ENCODE measurements around the gene CIITA.
A peak's percentile ranks its signal among the peaks of the same experiment; 100 is the strongest.

CIITA gene

DNA sequence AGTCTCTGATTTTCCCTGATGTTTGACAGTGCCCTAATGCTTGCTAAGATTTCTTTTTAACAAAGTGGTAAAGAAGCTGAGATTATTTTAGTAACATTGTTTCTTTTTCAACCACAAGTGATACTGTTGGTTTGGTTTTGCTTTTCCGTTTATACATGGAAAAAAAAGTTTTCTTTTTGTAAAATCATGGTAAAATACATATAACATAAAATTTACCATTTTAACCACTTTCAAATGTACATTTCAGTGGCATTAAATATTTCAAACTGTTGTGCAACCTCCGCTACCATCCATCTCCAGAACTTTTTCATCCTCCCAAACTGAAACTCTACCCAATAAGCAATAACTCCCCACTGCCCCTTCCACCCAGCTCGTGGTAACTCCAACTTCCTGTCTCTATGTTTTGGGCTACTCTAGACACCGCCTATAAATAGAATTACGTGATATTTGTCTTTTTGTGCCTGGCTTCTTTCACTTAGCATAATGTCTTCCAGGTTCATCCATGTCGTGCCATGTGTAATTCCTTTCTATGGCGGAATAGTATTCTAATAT, 4.6 kb downstream of the CIITA start:
- no peak for DNase-seq

DNA sequence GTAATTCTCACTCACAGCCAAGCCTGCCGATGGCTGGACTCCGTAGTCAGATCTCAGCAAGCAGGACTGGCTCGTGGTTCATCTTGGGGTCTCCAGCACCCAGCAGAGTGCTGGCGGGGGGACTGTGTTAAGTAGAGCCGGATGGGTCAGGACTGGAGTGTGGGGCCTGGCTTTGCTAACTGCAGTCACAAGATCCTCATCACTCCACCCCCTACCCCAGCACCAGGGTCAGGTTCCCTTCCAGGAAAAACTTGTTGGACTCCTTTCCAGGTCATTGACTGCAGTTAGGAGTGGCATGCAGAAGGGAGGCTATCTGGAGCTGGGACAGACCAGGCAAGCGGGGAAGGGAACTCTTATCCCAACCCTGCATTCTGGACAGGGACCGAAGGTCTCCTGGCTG, 6.0 kb downstream of the CIITA start:
- DNase-seq, result no peak

DNA sequence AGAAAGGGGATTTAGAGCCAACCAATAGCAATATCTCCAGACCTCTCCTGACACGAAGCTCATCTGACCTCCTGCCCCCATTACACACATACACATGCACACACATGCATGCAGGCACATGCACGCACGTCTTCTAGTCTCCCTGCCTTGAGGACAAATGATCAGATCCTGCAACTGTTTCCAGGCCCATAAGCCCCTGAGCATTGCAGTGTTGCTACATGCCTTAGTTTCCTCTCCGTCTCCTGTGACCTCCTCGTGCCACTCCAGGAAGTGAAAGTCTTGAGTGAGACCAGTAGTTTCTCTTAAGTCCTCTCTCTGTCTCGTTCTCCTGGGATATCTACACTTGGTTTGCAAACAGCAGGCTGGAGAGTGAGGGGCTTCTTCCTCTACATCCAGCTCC, 8.2 kb downstream of the CIITA start:
- no peak for DNase-seq

DNA sequence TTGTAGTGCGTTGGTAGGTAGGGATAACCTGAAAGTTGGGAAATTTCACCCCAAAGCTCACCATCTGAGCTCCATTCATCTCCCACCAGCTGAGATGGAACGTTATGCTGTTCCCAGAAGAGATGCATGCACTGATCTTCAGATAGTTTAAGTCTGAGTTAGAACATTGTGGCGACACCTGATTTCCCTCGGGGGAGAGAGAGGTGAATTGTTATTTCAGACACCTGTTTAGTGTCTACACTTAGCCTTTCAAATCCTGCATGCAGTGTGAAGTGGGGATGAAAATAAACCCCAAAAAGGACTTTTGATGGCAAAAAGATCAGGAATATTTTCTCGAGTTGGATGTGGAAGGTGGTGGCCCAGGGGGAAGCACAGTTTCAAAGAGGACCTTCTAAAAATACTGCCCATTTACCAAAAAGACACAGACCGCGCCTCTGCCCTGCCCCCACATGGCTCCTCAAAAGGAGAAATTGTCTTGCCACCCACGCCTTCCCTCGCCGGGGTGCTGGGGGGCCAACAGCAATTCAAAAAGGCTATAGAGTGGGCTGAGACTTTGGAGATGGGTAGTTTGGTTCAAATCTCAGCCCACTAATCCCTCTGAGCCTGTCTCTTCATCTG, 11.4 kb downstream of the CIITA start:
- no peak for DNase-seq

DNA sequence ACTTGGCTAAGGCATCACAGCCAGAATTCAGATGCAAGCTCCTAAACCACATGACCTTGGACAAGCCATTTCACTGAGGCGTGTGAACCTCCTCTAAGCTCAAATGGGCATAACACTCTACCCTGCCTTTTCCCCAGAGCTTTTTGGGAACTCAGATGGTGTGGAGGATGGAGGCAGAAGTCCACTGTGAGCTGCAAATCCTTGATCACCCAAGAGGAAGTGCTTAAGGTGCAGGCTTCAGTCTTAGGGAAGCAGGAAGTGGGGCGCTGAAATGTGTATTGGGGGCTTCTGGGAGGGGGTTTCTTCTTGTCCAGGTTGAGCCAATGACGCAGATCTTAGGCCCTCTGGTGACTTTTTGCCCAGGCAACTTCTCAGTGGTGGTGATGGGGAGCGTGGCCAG, 12.9 kb downstream of the CIITA start:
- DNase-seq, result no peak

DNA sequence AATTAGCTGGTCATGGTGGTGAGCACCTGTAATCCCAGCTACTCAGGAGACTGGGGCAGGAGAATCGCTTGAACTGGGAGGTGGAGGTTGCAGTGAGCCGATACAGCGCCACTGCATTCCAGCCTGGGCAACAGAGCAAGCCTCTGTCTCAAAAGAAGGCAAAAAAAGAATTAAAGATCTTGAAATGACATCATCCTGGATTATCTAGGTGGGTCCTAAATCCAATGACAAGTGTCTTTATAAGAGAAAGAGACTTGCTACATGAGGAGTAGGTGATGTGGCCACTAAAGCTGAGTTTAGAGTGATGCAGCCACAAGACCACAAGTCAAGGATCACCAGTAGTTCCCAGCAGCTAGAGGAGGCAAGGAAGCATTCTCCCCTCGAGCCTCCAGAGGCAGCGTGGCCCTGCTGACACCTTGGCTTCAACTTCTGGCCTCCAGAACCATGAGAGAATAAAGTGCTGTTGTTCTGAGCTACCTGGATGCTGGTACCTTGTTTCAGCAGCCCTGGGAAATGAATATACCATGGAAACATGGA, 15.8 kb downstream of the CIITA start:
- DNase-seq, result no peak

DNA sequence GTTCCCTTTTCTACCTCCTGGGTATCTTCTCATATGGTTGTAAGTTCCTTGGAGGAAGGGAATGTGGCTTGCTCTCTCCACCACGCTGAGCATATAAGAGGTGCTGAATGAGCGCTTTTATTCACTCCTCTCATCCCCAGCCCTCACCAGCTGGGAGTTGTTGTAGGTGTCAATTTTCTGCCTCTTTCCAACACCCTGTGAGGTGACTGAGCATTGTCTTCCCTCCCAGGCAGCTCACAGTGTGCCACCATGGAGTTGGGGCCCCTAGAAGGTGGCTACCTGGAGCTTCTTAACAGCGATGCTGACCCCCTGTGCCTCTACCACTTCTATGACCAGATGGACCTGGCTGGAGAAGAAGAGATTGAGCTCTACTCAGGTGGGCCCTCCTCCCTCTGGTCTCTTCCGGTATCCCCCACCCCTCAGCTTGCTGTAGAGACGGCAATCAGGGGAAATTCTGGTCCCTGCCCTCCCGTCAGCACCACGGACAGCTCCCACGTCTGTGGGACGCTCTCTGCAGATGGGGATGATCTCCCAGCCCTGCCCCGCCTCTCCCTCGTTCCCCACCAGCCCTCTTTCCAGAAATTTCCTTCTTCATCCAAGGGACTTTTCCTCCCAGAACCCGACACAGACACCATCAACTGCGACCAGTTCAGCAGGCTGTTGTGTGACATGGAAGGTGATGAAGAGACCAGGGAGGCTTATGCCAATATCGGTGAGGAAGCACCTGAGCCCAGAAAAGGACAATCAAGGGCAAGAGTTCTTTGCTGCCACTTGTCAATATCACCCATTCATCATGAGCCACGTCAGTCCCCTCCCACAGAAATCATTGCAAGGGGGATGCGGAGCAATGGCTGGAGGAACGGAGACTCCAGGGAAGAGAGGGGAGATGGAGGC, 18.3 kb downstream of the CIITA start:
- DNase-seq, result no peak

DNA sequence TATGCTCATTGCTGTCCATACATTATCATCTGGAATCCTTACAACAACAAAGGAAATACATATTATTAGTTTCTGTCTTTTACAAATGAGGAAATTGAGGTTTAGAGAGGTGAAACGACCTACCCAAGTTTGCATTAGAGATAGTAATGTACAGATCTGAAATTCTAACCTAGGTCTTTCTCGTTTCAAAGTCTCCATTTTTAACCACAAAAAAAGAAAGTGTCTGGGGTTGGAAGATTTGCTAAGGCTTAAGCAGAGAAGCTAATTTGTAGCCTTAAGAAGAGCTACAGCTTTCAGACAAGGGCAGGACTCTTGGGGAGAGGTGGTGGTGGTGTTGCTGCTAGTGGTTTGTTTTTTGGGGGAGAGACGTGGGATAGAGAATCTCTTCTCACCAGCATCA, 19.2 kb downstream of the CIITA start:
- no peak for DNase-seq

DNA sequence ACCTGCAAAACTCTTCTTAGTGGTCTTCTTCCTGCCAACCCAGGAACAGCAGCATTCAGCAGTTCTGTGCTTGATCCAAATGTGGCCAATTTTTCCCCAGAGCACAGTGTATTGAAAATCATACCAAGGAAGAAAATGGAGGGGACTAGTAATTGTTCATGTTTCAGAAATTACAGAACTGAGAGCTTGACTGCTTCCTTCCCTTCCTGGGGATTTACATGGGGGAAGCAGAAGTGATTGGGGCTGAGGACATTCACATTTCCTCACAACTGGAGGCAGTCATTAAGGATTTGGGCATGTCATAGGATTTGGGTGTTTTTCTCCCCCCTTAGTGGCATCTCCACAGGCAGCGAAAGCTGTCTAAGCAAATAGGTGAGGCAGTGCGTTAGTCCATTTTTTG, 19.7 kb downstream of the CIITA start:
- no peak for DNase-seq

DNA sequence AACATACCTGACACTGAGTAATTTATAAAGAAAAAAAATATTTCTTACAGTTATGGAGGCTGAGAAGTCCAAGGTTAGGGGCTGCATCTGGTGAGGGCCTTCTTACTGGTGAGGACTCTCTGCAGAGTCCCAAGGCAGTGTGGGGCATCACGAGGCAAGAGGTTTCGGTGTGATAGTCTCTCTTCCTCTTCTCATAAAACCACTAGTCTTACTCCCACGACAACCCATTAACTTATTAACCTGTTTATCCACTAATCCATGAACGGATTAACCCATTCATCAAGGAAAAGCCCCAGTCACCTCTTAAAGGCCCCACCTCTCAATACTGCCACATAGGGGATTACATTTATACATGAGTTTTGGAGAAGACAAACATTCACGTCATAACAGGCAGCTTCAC, 20.1 kb downstream of the CIITA start:
- no peak for DNase-seq

DNA sequence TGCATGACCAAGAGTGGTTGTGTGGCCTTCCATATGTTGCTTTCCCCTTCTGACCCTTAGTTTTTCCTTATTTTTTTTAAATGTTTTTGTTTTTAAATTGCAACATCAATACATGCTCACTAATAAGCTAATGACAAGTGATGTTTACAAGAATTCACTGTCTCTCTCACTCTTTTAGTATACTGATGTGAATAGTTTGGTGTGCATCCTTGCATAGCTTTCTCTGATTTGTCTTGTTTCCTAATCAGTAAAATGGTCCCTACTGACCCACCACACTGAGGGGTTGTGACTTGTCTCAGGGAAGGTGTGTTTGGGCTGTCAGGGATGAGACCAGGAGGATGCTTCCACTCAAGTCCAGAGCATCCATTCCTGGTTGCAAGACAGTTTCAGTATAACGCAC, 26.0 kb downstream of the CIITA start:
- DNase-seq, result no peak

DNA sequence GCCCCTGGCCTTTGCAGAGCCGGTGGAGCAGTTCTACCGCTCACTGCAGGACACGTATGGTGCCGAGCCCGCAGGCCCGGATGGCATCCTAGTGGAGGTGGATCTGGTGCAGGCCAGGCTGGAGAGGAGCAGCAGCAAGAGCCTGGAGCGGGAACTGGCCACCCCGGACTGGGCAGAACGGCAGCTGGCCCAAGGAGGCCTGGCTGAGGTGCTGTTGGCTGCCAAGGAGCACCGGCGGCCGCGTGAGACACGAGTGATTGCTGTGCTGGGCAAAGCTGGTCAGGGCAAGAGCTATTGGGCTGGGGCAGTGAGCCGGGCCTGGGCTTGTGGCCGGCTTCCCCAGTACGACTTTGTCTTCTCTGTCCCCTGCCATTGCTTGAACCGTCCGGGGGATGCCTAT, 29.5 kb downstream of the CIITA start:
- no peak for DNase-seq

DNA sequence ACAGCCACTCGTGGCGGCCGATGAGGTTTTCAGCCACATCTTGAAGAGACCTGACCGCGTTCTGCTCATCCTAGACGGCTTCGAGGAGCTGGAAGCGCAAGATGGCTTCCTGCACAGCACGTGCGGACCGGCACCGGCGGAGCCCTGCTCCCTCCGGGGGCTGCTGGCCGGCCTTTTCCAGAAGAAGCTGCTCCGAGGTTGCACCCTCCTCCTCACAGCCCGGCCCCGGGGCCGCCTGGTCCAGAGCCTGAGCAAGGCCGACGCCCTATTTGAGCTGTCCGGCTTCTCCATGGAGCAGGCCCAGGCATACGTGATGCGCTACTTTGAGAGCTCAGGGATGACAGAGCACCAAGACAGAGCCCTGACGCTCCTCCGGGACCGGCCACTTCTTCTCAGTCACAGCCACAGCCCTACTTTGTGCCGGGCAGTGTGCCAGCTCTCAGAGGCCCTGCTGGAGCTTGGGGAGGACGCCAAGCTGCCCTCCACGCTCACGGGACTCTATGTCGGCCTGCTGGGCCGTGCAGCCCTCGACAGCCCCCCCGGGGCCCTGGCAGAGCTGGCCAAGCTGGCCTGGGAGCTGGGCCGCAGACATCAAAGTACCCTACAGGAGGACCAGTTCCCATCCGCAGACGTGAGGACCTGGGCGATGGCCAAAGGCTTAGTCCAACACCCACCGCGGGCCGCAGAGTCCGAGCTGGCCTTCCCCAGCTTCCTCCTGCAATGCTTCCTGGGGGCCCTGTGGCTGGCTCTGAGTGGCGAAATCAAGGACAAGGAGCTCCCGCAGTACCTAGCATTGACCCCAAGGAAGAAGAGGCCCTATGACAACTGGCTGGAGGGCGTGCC, 30.1 kb downstream of the CIITA start:
- DNase-seq, result no peak

DNA sequence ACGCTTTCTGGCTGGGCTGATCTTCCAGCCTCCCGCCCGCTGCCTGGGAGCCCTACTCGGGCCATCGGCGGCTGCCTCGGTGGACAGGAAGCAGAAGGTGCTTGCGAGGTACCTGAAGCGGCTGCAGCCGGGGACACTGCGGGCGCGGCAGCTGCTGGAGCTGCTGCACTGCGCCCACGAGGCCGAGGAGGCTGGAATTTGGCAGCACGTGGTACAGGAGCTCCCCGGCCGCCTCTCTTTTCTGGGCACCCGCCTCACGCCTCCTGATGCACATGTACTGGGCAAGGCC, 30.7 kb downstream of the CIITA start:
- DNase-seq, result no peak

DNA sequence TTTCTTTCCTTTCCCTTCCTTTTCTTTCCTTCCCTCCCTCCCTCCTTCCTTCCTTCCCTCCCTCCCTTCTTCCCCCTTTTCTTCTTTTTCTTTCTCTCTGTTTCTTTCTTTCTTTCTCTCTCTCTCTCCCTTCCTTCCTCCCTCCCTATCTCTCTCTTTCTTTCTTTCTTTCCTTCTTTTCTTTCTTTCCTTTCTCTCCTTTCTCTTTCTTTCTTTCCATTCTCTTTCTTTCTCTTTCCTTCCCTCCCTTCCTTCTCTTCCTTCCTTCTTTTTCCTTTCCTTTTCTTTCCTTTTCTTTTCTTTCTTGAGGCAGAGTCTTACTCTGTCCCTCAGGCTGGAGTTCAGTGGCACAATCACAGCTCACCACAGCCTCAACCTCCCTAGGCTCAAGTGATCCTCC, 34.3 kb downstream of the CIITA start:
- no peak for DNase-seq

DNA sequence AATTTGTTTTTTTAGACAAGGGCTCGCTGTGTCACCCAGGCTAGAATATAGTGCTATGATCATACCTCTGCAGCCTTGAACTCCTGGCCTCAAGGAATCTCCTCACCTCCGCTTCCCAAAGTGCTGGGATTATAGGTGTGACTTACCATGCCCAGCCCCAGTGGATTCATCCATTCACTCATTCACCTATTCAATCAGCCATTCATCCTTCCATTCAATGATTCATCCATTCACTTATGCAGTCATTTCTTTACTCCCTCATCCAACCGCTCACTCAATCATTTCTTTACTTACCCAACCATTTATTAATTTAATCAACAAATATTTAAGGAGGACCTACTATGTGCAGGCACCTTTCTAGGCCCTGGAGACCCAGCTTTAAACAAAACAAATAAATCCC, 39.5 kb downstream of the CIITA start:
- no peak for DNase-seq

DNA sequence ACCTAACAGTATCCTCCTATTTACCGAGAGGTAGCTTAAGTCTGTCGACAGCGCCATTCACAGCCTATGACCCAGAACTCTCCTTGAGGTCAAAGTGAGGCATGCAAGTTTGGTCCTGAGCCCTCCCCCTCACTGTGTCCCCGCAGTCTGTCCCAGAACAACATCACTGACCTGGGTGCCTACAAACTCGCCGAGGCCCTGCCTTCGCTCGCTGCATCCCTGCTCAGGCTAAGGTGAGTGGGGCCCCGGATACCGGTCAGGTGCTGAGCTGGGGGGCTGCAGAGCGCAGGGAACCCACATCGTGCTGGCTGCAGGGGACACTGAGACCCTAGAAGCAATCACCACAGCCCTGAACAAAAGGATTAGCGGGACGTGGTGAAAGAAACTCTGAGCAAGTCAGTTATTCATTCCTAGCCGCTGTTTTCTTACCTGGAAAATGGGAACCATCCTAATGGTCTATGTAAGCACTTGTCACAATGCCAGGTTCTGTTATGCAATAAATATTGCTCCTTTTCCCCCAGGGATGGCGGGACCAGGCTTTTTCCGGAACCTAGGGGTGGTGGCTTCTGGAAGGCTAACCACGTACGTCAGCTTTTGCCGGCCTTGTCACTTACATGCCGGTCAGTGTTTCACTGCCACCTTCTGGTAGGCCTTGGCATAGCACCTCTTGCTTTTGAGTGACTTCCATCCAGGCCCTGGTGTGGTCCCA, 41.4 kb downstream of the CIITA start:
- peak; percentile 79 for DNase-seq

DNA sequence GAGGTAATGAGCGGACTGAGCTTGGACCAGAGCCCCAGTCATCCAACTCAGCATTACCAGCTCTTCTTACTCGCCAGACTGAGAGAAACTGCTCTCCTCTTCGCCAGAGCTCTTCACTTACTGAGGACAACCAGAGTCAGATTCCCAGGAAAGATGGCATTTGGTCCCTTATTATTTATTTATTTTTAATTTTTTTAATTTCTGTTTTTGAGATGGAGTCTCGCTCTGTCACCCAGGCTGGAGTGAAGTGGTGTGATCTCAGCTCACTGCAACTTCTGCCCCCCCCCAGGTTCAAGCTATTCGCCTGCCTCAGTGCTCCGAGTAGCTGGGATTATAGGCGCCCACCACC, 42.0 kb downstream of the CIITA start:
- no peak for DNase-seq

DNA sequence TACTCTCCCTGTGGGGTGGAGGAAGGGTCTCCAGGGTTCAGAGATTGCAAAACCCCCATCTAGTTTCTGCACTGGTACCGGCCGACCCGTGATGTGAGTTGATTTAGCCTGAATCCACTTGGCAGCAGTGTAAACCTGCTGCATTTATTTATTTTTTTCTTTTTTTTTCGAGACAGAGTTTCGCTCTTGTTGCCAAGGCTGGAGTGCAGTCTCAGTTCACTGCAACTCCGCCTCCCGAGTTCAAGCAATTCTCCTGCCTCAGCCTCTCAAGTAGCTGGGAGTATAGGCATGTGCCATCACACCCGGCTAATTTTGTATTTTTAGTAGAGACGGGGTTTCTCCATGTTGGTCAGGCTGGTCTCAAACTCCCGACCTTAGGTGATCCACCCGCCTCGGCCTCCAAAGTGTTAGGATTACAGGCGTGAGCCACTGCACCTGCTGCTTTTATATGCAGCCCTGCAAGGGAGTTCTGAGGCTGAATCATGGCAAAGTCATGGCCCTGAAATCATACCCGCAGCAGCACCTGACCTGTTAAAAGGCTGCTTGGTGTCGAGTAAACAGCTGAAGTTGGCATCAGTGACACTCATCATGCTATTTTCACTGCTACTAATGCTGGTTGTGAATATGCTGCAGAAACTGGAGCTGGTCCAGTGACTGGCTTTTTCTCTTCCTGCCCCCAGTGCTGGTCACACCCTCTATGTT, 43.9 kb downstream of the CIITA start:
- DNase-seq, result no peak

DNA sequence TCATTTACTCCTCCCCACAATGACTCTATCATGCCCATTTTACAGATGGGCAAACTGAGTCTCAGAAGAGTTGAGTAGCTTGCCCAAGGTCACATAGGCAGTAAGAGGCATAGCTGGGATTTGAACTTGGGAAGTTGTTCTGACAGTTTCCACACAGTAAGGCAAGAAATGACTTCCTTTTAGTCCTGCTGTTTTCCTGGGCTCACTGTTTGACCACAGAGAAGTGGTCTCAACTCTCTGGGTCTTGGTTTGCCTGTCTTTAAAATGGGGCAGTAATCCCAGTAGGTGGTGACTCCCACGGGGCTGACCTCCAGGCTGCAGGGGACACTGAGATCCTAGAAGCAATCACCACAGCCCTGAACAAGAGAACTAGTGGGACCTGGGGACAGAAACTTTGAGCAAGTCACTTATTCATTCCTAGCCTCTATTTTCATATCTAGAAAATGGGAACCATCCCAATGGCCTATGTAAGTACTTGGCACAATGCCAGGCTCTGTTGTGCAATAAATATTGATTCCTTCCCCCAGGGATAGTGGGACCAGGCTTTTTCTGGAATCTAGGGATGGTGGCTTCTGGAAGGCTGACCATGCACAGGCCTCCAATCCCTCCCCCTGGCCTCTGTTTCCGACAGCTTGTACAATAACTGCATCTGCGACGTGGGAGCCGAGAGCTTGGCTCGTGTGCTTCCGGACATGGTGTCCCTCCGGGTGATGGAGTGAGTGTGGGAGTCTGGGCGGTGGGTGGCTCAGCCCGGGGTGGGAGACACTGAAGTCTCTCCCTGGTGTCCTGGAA, 44.7 kb downstream of the CIITA start:
- DNase-seq, result no peak

Measured in NCI-H526 treated with DMSO at 0.1 percent for 48 hours (cell line).